Endothelial cell of umbilical vein (primary cell): ENCODE results near the gene SMARCA2. TPM values are rescaled to one million over a fixed set of nuclear protein-coding genes. Genes with fewer than 3 reads are reported as not detected.

Experiments
- BruUV-seq: library from RNA; stranded (reverse); fragments of 400-500 nt; replicated peaks from 2 replicates; lab custom pipeline; 2021; lab: Mats Ljungman, UMichigan
- CTCF ChIA-PET: fragments of 300-600, 350-600 bp; sonication (Branson Sonifier 250); formaldehyde crosslinking; loops from one replicate; lab custom pipeline; 2021; ENCODE audit warnings: antibody characterized with exemption, inconsistent platforms; lab: Charles Lee
- POLR2A ChIA-PET: fragments of 300-600, 350-600 bp; sonication (Branson Sonifier 250); formaldehyde crosslinking; loops from one replicate; lab custom pipeline; 2021; ENCODE audit warnings: antibody characterized with exemption, inconsistent platforms; lab: Charles Lee
- DNase-seq: peaks from one replicate; pipeline ENCODE4 v3.0.0-alpha.2; 2011; ENCODE audit warnings: low read depth, low spot score
- FAIRE-seq: peaks from 2 replicates; lab custom pipeline; 2011; peaks lifted over from hg19 to GRCh38; lab: Jason Lieb, UNC
- H2AFZ ChIP-seq: 2 replicates; pipeline ENCODE4 v1.6.0; 2012; ENCODE audit warnings: low read depth, low read length, control low read depth, inconsistent platforms
- H3K27ac ChIP-seq: 2 replicates; pipeline ENCODE4 v1.5.1; 2011; ENCODE audit warnings: low read depth, mild to moderate bottlenecking, control low read depth, low read length, moderate library complexity; ENCODE audit not compliant: insufficient read depth
- H3K27me3 ChIP-seq, 2 experiments: 2 replicates each; pipeline versions ENCODE4 v1.6.0 to v1.6.1; 2011; ENCODE audit warnings: low read length in 2 of 2, mixed read lengths in 1 of 2; ENCODE audit not compliant: control insufficient read depth in 2 of 2, insufficient read depth in 2 of 2
- H3K36me3 ChIP-seq, 2 experiments: 2 replicates in 1 of 2; 3 replicates in 1 of 2; pipeline ENCODE4 v1.5.1; 2011; ENCODE audit warnings: low read length in 2 of 2, mild to moderate bottlenecking in 1 of 2, moderate library complexity in 1 of 2; ENCODE audit not compliant: control insufficient read depth in 2 of 2, insufficient read depth in 2 of 2; ENCODE audit errors: extremely low read depth in 1 of 2
- H3K4me1 ChIP-seq: 3 replicates; pipeline ENCODE4 v1.5.1; 2011; ENCODE audit warnings: mild to moderate bottlenecking, low read length; ENCODE audit not compliant: control insufficient read depth, insufficient read depth; ENCODE audit errors: extremely low read depth
- H3K4me2 ChIP-seq: 2 replicates; pipeline ENCODE4 v1.6.1; 2011; ENCODE audit warnings: low read length, control low read depth, mixed read lengths; ENCODE audit not compliant: insufficient read depth
- H3K4me3 ChIP-seq, 3 experiments: fragments of 200-600 bp in 1 of 3; sonication (generic), shearing (Covaris generic) in 1 of 3; replicated peaks in 1 of 3; 2 replicates each; pipeline ENCODE4 v1.5.1; 2011 to 2016; ENCODE audit warnings: control low read depth in 3 of 3, low read length in 3 of 3, mild to moderate bottlenecking in 2 of 3, inconsistent platforms in 1 of 3, low read depth in 1 of 3, moderate library complexity in 1 of 3; ENCODE audit not compliant: insufficient read depth in 1 of 3
- H3K79me2 ChIP-seq: 2 replicates; pipeline ENCODE4 v1.6.0; 2012; ENCODE audit warnings: low read length, inconsistent platforms; ENCODE audit not compliant: control insufficient read depth, insufficient read depth
- H3K9ac ChIP-seq: replicated peaks from 2 replicates; pipeline ENCODE3; 2011; ENCODE audit warnings: low read length, control low read depth; ENCODE audit not compliant: insufficient read depth; ENCODE audit errors: extremely low read depth
- H3K9me1 ChIP-seq: replicated peaks from 3 replicates; pipeline ENCODE4 v1.6.0; 2011; ENCODE audit warnings: mild to moderate bottlenecking, low read length; ENCODE audit not compliant: control insufficient read depth, insufficient read depth; ENCODE audit errors: extremely low read depth
- H3K9me3 ChIP-seq: replicated peaks from 2 replicates; pipeline ENCODE4 v1.5.1; 2012; ENCODE audit warnings: low read length, inconsistent platforms; ENCODE audit not compliant: control insufficient read depth, insufficient read depth
- H4K20me1 ChIP-seq: replicated peaks from 2 replicates; pipeline ENCODE3; 2011; ENCODE audit warnings: mild to moderate bottlenecking, low read length; ENCODE audit not compliant: control insufficient read depth, insufficient read depth; ENCODE audit errors: extremely low read depth
- EZH2 ChIP-seq: IDR thresholded peaks from 2 replicates; pipeline ENCODE4 v1.6.1; 2012; ENCODE audit warnings: borderline replicate concordance, low read depth, mild to moderate bottlenecking, moderate library complexity, low read length, inconsistent platforms; ENCODE audit not compliant: severe bottlenecking
- FOS ChIP-seq: IDR thresholded peaks from 2 replicates; pipeline ENCODE4 v1.6.1; 2011; ENCODE audit warnings: mild to moderate bottlenecking, low read length, moderate library complexity, borderline replicate concordance; ENCODE audit not compliant: insufficient read depth
- GATA2 ChIP-seq: IDR thresholded peaks from 2 replicates; pipeline ENCODE4 v1.7.0; 2011; ENCODE audit warnings: low read depth, mild to moderate bottlenecking, moderate library complexity, mixed read lengths, low read length; ENCODE audit not compliant: insufficient read length, insufficient read depth
- JUN ChIP-seq: IDR thresholded peaks from 2 replicates; pipeline ENCODE4 v1.6.1; 2011; ENCODE audit warnings: borderline replicate concordance, low read depth; ENCODE audit not compliant: insufficient read length, insufficient read depth
- MAX ChIP-seq: IDR thresholded peaks from 2 replicates; pipeline ENCODE4 v1.6.1; 2011; ENCODE audit not compliant: insufficient read depth, insufficient read length
- MYC ChIP-seq: IDR thresholded peaks from one replicate; pipeline ENCODE4 v1.6.1; 2011; ENCODE audit warnings: mild to moderate bottlenecking, low read depth, low read length
- POLR2A ChIP-seq: IDR thresholded peaks from 2 replicates; pipeline ENCODE4 v1.6.1; 2012; ENCODE audit warnings: low read depth, mild to moderate bottlenecking, control low read depth, low read length
- POLR2AphosphoS5 ChIP-seq: IDR thresholded peaks from 2 replicates; pipeline ENCODE4 v1.6.1; 2012; ENCODE audit warnings: low read depth, mild to moderate bottlenecking, control low read depth, low read length, moderate library complexity; ENCODE audit not compliant: insufficient read depth
- dilution Hi-C: fragments of 300-500 bp; cut with MboI; formaldehyde crosslinking; loops from one replicate; pipeline ENCODE4 v1.15.0; 2019; ENCODE audit warnings: low sequenced_read_pairs; ENCODE audit not compliant: extremely low pct_ligation_motif_present
- intact Hi-C: fragments of 100-400 bp; cut with micrococcal nuclease; formaldehyde crosslinking; loops from one replicate; pipeline ENCODE4 v1.10.0; 2022
- polyA plus RNA-seq, 4 experiments: library from polyadenylated mRNA; depleted of rRNA in 3 of 4; stranded (reverse) in 3 of 4; unstranded in 1 of 4; fragments of >200 nt; gene quantifications; 2 replicates each; pipeline versions ENCODE4 v1.2.1 to v1.2.3, GENCODE V29; 2011 to 2012; ENCODE audit warnings: missing spikeins in 1 of 4
- total RNA-seq: library from RNA; stranded (reverse); gene quantifications from 2 replicates; pipeline ENCODE4 v1.2.3, GENCODE V29; 2021
- TF ChIP-seq, protein P1 (sequence below), 2 donors: IDR thresholded peaks; 1 replicate in 1 of 2; 2 replicates in 1 of 2; pipeline ENCODE4 v1.5.1; 2011; ENCODE audit warnings: low read length in 2 of 2, mild to moderate bottlenecking in 2 of 2, moderate library complexity in 2 of 2, control low read depth in 1 of 2, inconsistent platforms in 1 of 2, low read depth in 1 of 2; ENCODE audit not compliant: insufficient read depth in 1 of 2; ENCODE audit errors: extremely low read depth in 1 of 2

Gene SMARCA2
- total and polyA plus RNA-seq, 2 donors (not counting 3 experiments of a cell fraction or from before 2014, with no cell fraction given) = 54.5 to 79.9 TPM

- Histone ChIP-seq H3K4me1 (peaks cover 7% of the 10 kb centered on the region), H2AFZ (no peak overlapping the region), H3K9me1 (no peaks in the 10 kb centered on the region), H3K9ac (no peak overlapping the region), H3K36me3 (no peaks in the 10 kb centered on the region), H3K79me2 (no peaks in the 10 kb centered on the region), H3K27me3 (peaks cover 2 to 16% of the 10 kb centered on the region in 2 experiments), H3K27ac (no peak overlapping the region), H3K9me3 (no peaks in the 10 kb centered on the region), H4K20me1 (no peaks in the 10 kb centered on the region), H3K4me2 (no peak overlapping the region), H3K4me3 (no peak overlapping the region)
- dilution Hi-C loops = no loop called here
- DNase-seq (no peak), FAIRE-seq (no peak)
- TF ChIP-seq POLR2A (no peak), GATA2 (no peak), JUN (no peak), POLR2AphosphoS5 (no peak), FOS (no peak), EZH2 (no peak), MAX (no peak), MYC (no peak)
- TF ChIP-seq, protein P1, sequence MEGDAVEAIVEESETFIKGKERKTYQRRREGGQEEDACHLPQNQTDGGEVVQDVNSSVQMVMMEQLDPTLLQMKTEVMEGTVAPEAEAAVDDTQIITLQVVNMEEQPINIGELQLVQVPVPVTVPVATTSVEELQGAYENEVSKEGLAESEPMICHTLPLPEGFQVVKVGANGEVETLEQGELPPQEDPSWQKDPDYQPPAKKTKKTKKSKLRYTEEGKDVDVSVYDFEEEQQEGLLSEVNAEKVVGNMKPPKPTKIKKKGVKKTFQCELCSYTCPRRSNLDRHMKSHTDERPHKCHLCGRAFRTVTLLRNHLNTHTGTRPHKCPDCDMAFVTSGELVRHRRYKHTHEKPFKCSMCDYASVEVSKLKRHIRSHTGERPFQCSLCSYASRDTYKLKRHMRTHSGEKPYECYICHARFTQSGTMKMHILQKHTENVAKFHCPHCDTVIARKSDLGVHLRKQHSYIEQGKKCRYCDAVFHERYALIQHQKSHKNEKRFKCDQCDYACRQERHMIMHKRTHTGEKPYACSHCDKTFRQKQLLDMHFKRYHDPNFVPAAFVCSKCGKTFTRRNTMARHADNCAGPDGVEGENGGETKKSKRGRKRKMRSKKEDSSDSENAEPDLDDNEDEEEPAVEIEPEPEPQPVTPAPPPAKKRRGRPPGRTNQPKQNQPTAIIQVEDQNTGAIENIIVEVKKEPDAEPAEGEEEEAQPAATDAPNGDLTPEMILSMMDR (IDR thresholded peaks at IDR 0.05; ENCODE audit: extremely low read depth in 1 of 2, insufficient read depth in 1 of 2, low read depth in 1 of 2, low read length in 2 of 2) = no peak
- POLR2A ChIA-PET = no interaction called here
- intact Hi-C loops = no loop called here
- BruUV-seq = no TSS peak
- CTCF ChIA-PET = no interaction called here
Observed at GRCh38 chr9:2012347-2012746, 2.8 kb upstream of the SMARCA2 start.
